Measurements from ENCODE around the gene PLCG2. TPM values are rescaled to one million over a fixed set of nuclear protein-coding genes. Genes with fewer than 3 reads are reported as not detected.

The PLCG2 gene
- total and polyA plus RNA-seq, 2 of the 8 experiments (the other 6 are each of a cell fraction or from before 2014, with no cell fraction given), result 6.1 to 6.9 TPM

GRCh38 chr16:81881228-81881627 is 102.1 kb downstream of the PLCG2 start:
- Histone ChIP-seq H3K14ac (ENCODE audit: insufficient read length) (no peak overlapping the region), H3K36me3 (ENCODE audit: control insufficient read depth in 2 of 4, insufficient read depth in 4 of 4, low read length in 3 of 4) (no peaks in the 10 kb centered on the region), H3K4me2 (ENCODE audit: insufficient read depth in 1 of 2, low read depth in 2 of 2, low read length in 2 of 2) (no peak overlapping the region), H3K4me3 (ENCODE audit: extremely low read depth in 1 of 4, insufficient read depth in 2 of 4, low read depth in 3 of 4, low read length in 4 of 4) (no peak overlapping the region), H3K27me3 (replicated peaks in 1 of 4; ENCODE audit: control insufficient read depth in 3 of 4, extremely low read depth in 1 of 4, insufficient read depth in 3 of 4, low read length in 3 of 4) (no peaks in the 10 kb centered on the region), H4K91ac (replicated peaks; ENCODE audit: insufficient read length, low read length) (no peak overlapping the region), H4K8ac (ENCODE audit: extremely low read depth, insufficient read depth, low read length) (no peak overlapping the region), H2BK20ac (ENCODE audit: low read length) (no peak overlapping the region), H4K20me1 (replicated peaks in 1 of 2; ENCODE audit: control insufficient read depth in 1 of 2, insufficient read depth in 2 of 2, low read length in 2 of 2) (no peaks in the 10 kb centered on the region), H3K79me1 (ENCODE audit: low read depth, low read length) (no peaks in the 10 kb centered on the region), H3K23ac (ENCODE audit: insufficient read length) (no peak overlapping the region), H2BK12ac (ENCODE audit: low read depth, low read length) (no peak overlapping the region), H3K27ac (ENCODE audit: low read depth, low read length) (no peak overlapping the region), H3K9ac (replicated peaks in 1 of 4; ENCODE audit: extremely low read depth in 1 of 4, low read depth in 3 of 4, low read length in 3 of 4) (no peak overlapping the region), H3K4ac (replicated peaks; ENCODE audit: insufficient read length, low read depth, low read length) (no peak overlapping the region), H3K18ac (ENCODE audit: extremely low read depth, low read length) (no peak overlapping the region), H4K5ac (ENCODE audit: insufficient read length, low read depth, low read length) (no peak overlapping the region), H2BK15ac (ENCODE audit: low read length) (no peak overlapping the region), H2BK120ac (replicated peaks; ENCODE audit: low read depth, low read length) (no peak overlapping the region), H3K79me2 (ENCODE audit: control insufficient read depth in 1 of 2, insufficient read depth in 2 of 2, low read length in 2 of 2) (no peaks in the 10 kb centered on the region), H2AK5ac (ENCODE audit: low read depth, low read length) (no peak overlapping the region), H2AFZ (ENCODE audit: low read length) (no peak overlapping the region), H3K56ac (replicated peaks; ENCODE audit: insufficient read length, low read depth, low read length) (no peak overlapping the region), H2BK5ac (ENCODE audit: low read depth, low read length) (no peak overlapping the region), H3K9me3 (ENCODE audit: insufficient read depth in 2 of 2, low read depth in 1 of 2, low read length in 1 of 2) (no peaks in the 10 kb centered on the region), H3K4me1 (replicated peaks in 1 of 4; ENCODE audit: control insufficient read depth in 3 of 4, insufficient read depth in 4 of 4, low read length in 3 of 4) (peaks cover 0 to 9% (median 5%) of the 10 kb centered on the region in 4 experiments; a peak in 6 of 7 replicates), H3K23me2 (ENCODE audit: low read depth, low read length) (no peaks in the 10 kb centered on the region)
- WGBS, 2 experiments (ENCODE audit: extremely low coverage in 1 of 2, insufficient coverage in 1 of 2, insufficient read length in 1 of 2, insufficient replicate concordance in 2 of 2, low coverage in 1 of 2, low lambda C conversion rate in 2 of 2, missing lambda C conversion rate in 1 of 2), result 100% methylated on average over 2 of the region's 2 CpGs; no CpG with 5 or more reads in 1 of the 2 experiments
- FAIRE-seq (no peak), DNase-seq (ENCODE audit: low read depth in 1 of 2, low spot score in 2 of 2) (no peak)
- CTCF ChIA-PET (ENCODE audit: partially characterized antibody), result interaction anchor here (0.7 to 3.4 kb wide), 6 partner anchors 8 to 216 kb away, joined by 3 to 26 read pairs (median 4); no protein-coding TSS in a partner anchor
- POLR2A ChIA-PET (ENCODE audit: partially characterized antibody), result no interaction called here
- TF ChIP-seq SIRT6 (IDR thresholded peaks at IDR 0.05; ENCODE audit: low read length), result no peak
- no peak for TF ChIP-seq KDM1A (IDR thresholded peaks at IDR 0.05; ENCODE audit: borderline replicate concordance, low read length)
- TF ChIP-seq RXRA (IDR thresholded peaks at IDR 0.05; ENCODE audit: insufficient read depth, low read depth, low read length), result no peak
- TF ChIP-seq RAD21 (IDR thresholded peaks at IDR 0.05 in 1 of 2, conservative IDR thresholded peaks at IDR 0.05 in 1 of 2; ENCODE audit: low read depth in 2 of 2, low read length in 2 of 2), result no peak
- TF ChIP-seq, protein P1, sequence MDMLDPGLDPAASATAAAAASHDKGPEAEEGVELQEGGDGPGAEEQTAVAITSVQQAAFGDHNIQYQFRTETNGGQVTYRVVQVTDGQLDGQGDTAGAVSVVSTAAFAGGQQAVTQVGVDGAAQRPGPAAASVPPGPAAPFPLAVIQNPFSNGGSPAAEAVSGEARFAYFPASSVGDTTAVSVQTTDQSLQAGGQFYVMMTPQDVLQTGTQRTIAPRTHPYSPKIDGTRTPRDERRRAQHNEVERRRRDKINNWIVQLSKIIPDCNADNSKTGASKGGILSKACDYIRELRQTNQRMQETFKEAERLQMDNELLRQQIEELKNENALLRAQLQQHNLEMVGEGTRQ (IDR thresholded peaks at IDR 0.05; ENCODE audit: low read length), result no peak
- TF ChIP-seq TAF7 (optimal IDR thresholded peaks at IDR 0.05; ENCODE audit: borderline replicate concordance, low read depth, low read length), result no peak
- TF ChIP-seq RBBP5 (IDR thresholded peaks at IDR 0.05; ENCODE audit: borderline replicate concordance, low read depth, low read length), result no peak
- TF ChIP-seq SRF (IDR thresholded peaks at IDR 0.05; ENCODE audit: low read depth, low read length), result no peak
- no peak for TF ChIP-seq POLR2A (IDR thresholded peaks at IDR 0.05; ENCODE audit: control extremely low read depth in 1 of 2, low read depth in 2 of 2, low read length in 2 of 2)
- no peak for TF ChIP-seq CHD1 (IDR thresholded peaks at IDR 0.05; ENCODE audit: low read depth, low read length)
- no peak for TF ChIP-seq POU5F1 (IDR thresholded peaks at IDR 0.05; ENCODE audit: low read depth, low read length)
- no peak for TF ChIP-seq BACH1 (IDR thresholded peaks at IDR 0.05; ENCODE audit: low read length)
- TF ChIP-seq EGR1 (IDR thresholded peaks at IDR 0.05; ENCODE audit: borderline replicate concordance, low read depth, low read length), result no peak
